Lung (tissue), 16 donors: ENCODE measurements around the gene TMEM132A. TPM values are rescaled to one million over a fixed set of nuclear protein-coding genes. Genes with fewer than 3 reads are reported as not detected.

Experiments used
- ATAC-seq: fragments of 200-7000 bp; cut with Tn5 transposase; one replicate; pipeline ENCODE4 v1.9.1; 2020; ENCODE audit warnings: moderate number of reproducible peaks; ENCODE audit not compliant: insufficient read depth, low FRiP score
- DNase-seq, 3 donors: peaks; one replicate each; pipeline ENCODE4 v3.0.0-alpha.2; 2013 to 2017
- H3K27ac ChIP-seq, 2 donors: one replicate each; pipeline ENCODE4 v1.5.1; 2013; ENCODE audit warnings: mild to moderate bottlenecking in 2 of 2, moderate library complexity in 2 of 2, control low read depth in 1 of 2, inconsistent platforms in 1 of 2, low read depth in 1 of 2, low read length in 1 of 2
- H3K27me3 ChIP-seq, 3 donors: one replicate each; pipeline ENCODE4 v1.5.1; 2013; ENCODE audit warnings: low read length in 2 of 3; ENCODE audit not compliant: control insufficient read depth in 3 of 3, insufficient read depth in 3 of 3
- H3K36me3 ChIP-seq, 4 donors: one replicate each; pipeline ENCODE4 v1.5.1; 2013; ENCODE audit warnings: low read length in 4 of 4, mild to moderate bottlenecking in 1 of 4, moderate library complexity in 1 of 4; ENCODE audit not compliant: control insufficient read depth in 4 of 4, insufficient read depth in 4 of 4
- H3K4me1 ChIP-seq, 5 donors: one replicate each; pipeline ENCODE4 v1.5.1; 2013; ENCODE audit warnings: low read length in 5 of 5, mild to moderate bottlenecking in 2 of 5, moderate library complexity in 1 of 5; ENCODE audit not compliant: control insufficient read depth in 5 of 5, insufficient read depth in 5 of 5
- H3K4me3 ChIP-seq: one replicate; pipeline ENCODE4 v1.5.1; 2013; ENCODE audit warnings: mild to moderate bottlenecking, control low read depth, moderate library complexity
- H3K9ac ChIP-seq, 2 donors: one replicate each; pipeline ENCODE4 v1.5.1; 2013; ENCODE audit warnings: low read length in 2 of 2, control low read depth in 1 of 2; ENCODE audit not compliant: insufficient read depth in 1 of 2
- H3K9me3 ChIP-seq, 4 donors: one replicate each; pipeline ENCODE4 v1.5.1; 2013; ENCODE audit warnings: low read length in 3 of 4, mild to moderate bottlenecking in 1 of 4, moderate library complexity in 1 of 4; ENCODE audit not compliant: control insufficient read depth in 4 of 4, insufficient read depth in 3 of 4
- CTCF ChIP-seq: IDR thresholded peaks from 2 replicates; pipeline ENCODE4 v1.5.1; 2012; ENCODE audit warnings: mild to moderate bottlenecking; ENCODE audit errors: control extremely low read depth, extremely low read depth
- WGBS, 2 donors: extraction: QIAGEN DNeasy Blood & Tissue Kit; methylation state at CpG; one replicate each; pipeline ENCODE4 v1.1.7; 2013; 5-methylcytosine and 5-hydroxymethylcytosine counted together
- long read RNA-seq, 5 donors: transcript quantifications; one replicate each; lab custom pipeline, GENCODE V29; 2026
- polyA plus RNA-seq, 2 donors: library from polyadenylated mRNA; stranded (reverse); fragments of 200-250 nt; gene quantifications; one replicate each; pipeline ENCODE4 v1.2.1, GENCODE V29; 2013
- total RNA-seq, 2 donors: library from RNA; depleted of rRNA in 1 of 2; stranded (reverse); fragments of >200 nt in 1 of 2; gene quantifications; one replicate each; pipeline ENCODE4 v1.2.1, GENCODE V29; 2014 to 2021
- donor health status: control.
- donor health status: control.
- donor health status: Bipolar disorder and iron deficiency.
- donor health status: healthy.
- donor health status: DM: yes; HTN: yes; CAD: no.

Gene TMEM132A
- total RNA-seq (10 to 100 TPM; 18.6 to 20.5 TPM), polyA plus RNA-seq (10 to 100 TPM in 1 of 2 donors, 1 to 10 TPM in 1; 6.7 to 16.5 TPM)
- long read RNA-seq, donor 1, partial matches to known transcripts = 17 of 21 reads
- long read RNA-seq, donor 1, other reads (novel, unspliced or antisense) = 0 of 21 reads
- long read RNA-seq, donor 2, partial matches to known transcripts = 0 of 1 reads
- long read RNA-seq, donor 2, other reads (novel, unspliced or antisense) = 0 of 1 reads
- long read RNA-seq, donor 3, partial matches to known transcripts = 0 of 3 reads
- long read RNA-seq, donor 3, other reads (novel, unspliced or antisense) = 0 of 3 reads
- long read RNA-seq, donor 4 = 0 reads
- long read RNA-seq, donor 5, partial matches to known transcripts = 38 of 42 reads
- long read RNA-seq, donor 5, other reads (novel, unspliced or antisense) = 0 of 42 reads

- Histone ChIP-seq H3K27me3 (no peaks in the 10 kb centered on the region), H3K9ac (no peak within 1 kb of the TSS), H3K27ac (no peak within 1 kb of the TSS), H3K4me1 (peaks cover 0 to 16% (median 0%) of the 10 kb centered on the region in 5 donors), H3K36me3 (peaks cover 9 to 30% (median 16%) of the 10 kb centered on the region in 4 donors), H3K9me3 (peaks cover 0 to 3% (median 0%) of the 10 kb centered on the region in 4 donors), H3K4me3 (peak within 1 kb of the TSS; percentile 51)
- DNase-seq (peak; percentile 77 to 83 (median 82)), ATAC-seq (peak; percentile 90)
- no peak for TF ChIP-seq CTCF
- 1% methylated on average over 43 to 69 of the region's 69 CpGs for WGBS, 2 donors
These were observed at the start of gene TMEM132A for GRCh38 chr11:60924110-60924905. TMEM132A (plus strand) TSS chr11:60924460; CDS start chr11:60924634, 174 bp downstream.

GRCh38 chr11:60875366-60876167 lies 48.7 kb upstream of the TMEM132A start:
- H3K27ac ChIP-seq = no peak overlapping the region
- peaks cover 0 to 10% (median 1%) of the 10 kb centered on the region in 4 donors for H3K36me3 ChIP-seq
- peaks cover 0 to 10% (median 3%) of the 10 kb centered on the region in 5 donors for H3K4me1 ChIP-seq
- no peak overlapping the region for H3K9ac ChIP-seq
- no peak overlapping the region for H3K4me3 ChIP-seq
- no peaks in the 10 kb centered on the region for H3K27me3 ChIP-seq
- TF ChIP-seq CTCF = no peak
- H3K9me3 ChIP-seq = no peaks in the 10 kb centered on the region
- peak in 1 of 3 donors; percentile 9 for DNase-seq
- ATAC-seq = no peak
- 85 to 90% methylated on average over 7 of the region's 7 CpGs for WGBS, 2 donors

GRCh38 chr11:60876168-60876485 lies 48.1 kb upstream of the TMEM132A start:
- DNase-seq = peak in 1 of 3 donors; percentile 7
- WGBS, 2 donors = 99 to 100% methylated on average over 2 of the region's 2 CpGs

More at GRCh38 chr11:60876168-60876485, 48.1 kb upstream of the TMEM132A start:
- no peak overlapping the region for H3K4me3 ChIP-seq
- H3K27ac ChIP-seq = no peak overlapping the region
- H3K36me3 ChIP-seq = peaks cover 0 to 15% (median 1%) of the 10 kb centered on the region in 4 donors
- TF ChIP-seq CTCF = no peak
- no peak for ATAC-seq
- peaks cover 0 to 2% (median 0%) of the 10 kb centered on the region in 4 donors for H3K9me3 ChIP-seq
- H3K27me3 ChIP-seq = no peaks in the 10 kb centered on the region
- H3K4me1 ChIP-seq = peaks cover 0 to 10% (median 1%) of the 10 kb centered on the region in 5 donors
- H3K9ac ChIP-seq = no peak overlapping the region
